Measurements from ENCODE around the gene UCP2.
A peak's percentile ranks its signal among the peaks of the same experiment; 100 is the strongest.

Gene UCP2

GRCh38 chr11:73982595-73982989, at the start of gene UCP2:
UCP2 (minus strand) TSS chr11:73982843; CDS start chr11:73978378, 4,465 bp downstream.
- peak within 1 kb of the TSS; percentile 97 for H3K4me3 Mint-ChIP-seq
- H3K4me1 Mint-ChIP-seq (ENCODE audit: low read depth), result peaks cover 55% of the 10 kb centered on the region
- DNase-seq (ENCODE audit: low spot score), result peak; percentile 85
- H3K27ac Mint-ChIP-seq, result peak within 1 kb of the TSS; percentile 98
- H3K27me3 Mint-ChIP-seq (ENCODE audit: low read depth), result no peaks in the 10 kb centered on the region
- H3K36me3 Mint-ChIP-seq (ENCODE audit: low read depth), result peaks cover 49% of the 10 kb centered on the region
- no peaks in the 10 kb centered on the region for H3K9me3 Mint-ChIP-seq

DNA sequence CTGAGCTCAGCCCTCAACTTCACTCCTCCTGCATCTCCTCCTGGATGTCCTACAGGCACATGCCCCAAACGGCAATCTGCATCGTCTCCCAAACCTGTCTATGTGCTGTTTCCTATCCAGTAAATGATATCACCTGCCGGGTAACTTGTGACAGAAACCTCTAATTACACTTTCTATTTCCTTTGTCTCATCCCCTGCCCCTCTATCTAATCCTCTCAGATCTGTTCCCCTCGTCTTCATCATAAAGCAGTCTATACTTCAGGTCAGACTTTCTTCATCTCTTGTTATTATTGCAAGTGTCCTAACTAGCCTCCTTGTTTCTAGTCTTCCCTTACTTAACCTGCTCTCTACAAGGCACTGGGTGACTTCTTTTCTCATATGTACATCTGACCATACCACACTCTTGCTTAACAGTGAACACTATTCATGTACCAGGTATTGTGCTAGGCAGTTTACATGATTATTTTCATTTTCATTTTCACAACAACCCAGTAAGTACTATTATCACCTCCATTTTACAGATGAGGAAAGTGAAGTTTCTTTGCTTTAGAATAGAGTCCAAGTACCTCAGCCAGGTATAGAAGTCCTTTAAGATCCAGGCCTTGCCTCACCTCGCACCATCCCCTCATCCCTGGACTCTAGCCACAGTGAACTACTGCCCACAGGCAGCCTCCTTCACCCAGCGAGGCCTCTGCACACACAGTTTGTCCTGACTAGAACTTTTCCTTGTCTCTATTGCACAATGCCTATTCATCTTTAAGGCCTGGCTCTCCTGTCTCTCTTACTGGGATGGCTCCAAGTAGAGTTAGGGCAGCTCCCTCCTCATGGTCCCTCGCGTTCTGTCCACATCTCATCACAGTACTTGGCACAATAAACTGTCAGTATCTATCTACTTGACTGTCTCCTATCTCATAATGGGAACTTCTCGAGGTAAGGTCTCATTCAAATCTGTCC, 48.4 kb upstream of the UCP2 start:
- Mint-ChIP-seq H3K27ac (peak overlapping the region; percentile 84), H3K4me3 (peak overlapping the region; percentile 58), H3K36me3 (ENCODE audit: low read depth) (peaks cover 42% of the 10 kb centered on the region), H3K27me3 (ENCODE audit: low read depth) (no peaks in the 10 kb centered on the region), H3K4me1 (ENCODE audit: low read depth) (peaks cover 24% of the 10 kb centered on the region), H3K9me3 (no peaks in the 10 kb centered on the region)
- no peak for DNase-seq (ENCODE audit: low spot score)

GRCh38 chr11:74025467-74026166, 43.0 kb upstream of the UCP2 start:
- Mint-ChIP-seq H3K27me3 (ENCODE audit: low read depth) (no peaks in the 10 kb centered on the region), H3K27ac (peak overlapping the region; percentile 52), H3K36me3 (ENCODE audit: low read depth) (peaks cover 34% of the 10 kb centered on the region), H3K9me3 (no peaks in the 10 kb centered on the region), H3K4me1 (ENCODE audit: low read depth) (peaks cover 30% of the 10 kb centered on the region), H3K4me3 (no peak overlapping the region)
- DNase-seq (ENCODE audit: low spot score), result no peak

DNA sequence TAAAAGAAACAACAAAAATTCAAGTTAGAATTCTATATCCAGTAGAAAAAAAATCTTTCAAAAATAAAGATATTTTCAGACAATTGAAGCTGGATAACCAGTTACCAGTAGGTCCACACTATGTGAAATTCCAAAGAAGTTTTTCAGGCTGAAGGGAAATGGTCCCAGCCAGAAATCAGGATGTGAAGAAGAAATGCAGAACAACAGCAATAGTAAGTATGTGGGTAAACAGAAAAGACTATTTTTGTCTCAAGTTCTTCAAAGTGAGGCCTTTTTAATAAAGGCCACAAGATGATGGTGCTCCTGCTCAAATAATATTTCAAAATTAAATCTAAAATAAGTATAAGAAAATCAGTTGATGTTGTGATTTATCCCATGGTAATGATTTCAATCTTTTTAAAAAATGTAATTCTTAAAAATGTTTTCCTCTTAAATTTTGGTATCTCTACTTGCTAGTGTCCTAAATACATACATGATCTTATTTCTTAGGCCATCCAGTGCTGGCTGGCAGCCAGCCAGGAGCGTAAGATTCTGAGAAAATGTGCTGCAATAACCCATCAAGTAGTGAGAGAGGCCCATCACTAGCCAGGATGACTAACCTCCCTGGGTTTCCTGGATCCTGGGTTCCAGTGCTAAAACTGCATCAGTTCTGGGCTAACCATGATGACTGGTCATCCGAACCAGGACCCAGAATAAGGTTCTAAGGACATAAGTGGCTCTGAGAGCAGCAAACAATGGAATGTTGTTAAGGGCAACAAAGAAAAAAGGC, 41.8 kb upstream of the UCP2 start:
- DNase-seq (ENCODE audit: low spot score), result peak; percentile 46
- Mint-ChIP-seq H3K4me3 (no peak overlapping the region), H3K27me3 (ENCODE audit: low read depth) (no peaks in the 10 kb centered on the region), H3K27ac (no peak overlapping the region), H3K4me1 (ENCODE audit: low read depth) (peaks cover 25% of the 10 kb centered on the region), H3K9me3 (no peaks in the 10 kb centered on the region), H3K36me3 (ENCODE audit: low read depth) (peaks cover 32% of the 10 kb centered on the region)

DNA sequence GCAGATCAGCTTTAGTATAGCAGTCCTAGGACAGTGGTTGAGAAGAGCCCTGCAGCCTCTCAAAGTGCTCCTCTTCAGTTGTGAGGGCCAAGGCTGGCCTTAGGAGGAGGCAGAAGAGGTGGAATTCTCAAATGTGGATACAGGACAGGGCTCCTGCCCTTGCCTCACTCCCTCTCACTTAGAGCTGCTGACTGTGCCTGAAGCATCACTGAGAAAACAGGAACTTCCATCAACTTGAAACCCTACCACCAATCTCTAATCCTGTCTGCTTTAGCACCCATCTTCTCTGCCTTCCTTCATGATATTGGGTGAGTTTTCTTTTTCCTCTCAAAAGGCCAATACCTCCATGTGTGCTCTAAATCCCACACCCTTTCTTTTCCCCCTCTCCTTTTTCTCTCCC, 40.6 kb upstream of the UCP2 start:
- DNase-seq (ENCODE audit: low spot score), result no peak
- H3K27me3 Mint-ChIP-seq (ENCODE audit: low read depth), result no peaks in the 10 kb centered on the region
- no peak overlapping the region for H3K4me3 Mint-ChIP-seq
- H3K4me1 Mint-ChIP-seq (ENCODE audit: low read depth), result peaks cover 30% of the 10 kb centered on the region
- no peaks in the 10 kb centered on the region for H3K9me3 Mint-ChIP-seq
- no peak overlapping the region for H3K27ac Mint-ChIP-seq
- peaks cover 23% of the 10 kb centered on the region for H3K36me3 Mint-ChIP-seq (ENCODE audit: low read depth)

DNA sequence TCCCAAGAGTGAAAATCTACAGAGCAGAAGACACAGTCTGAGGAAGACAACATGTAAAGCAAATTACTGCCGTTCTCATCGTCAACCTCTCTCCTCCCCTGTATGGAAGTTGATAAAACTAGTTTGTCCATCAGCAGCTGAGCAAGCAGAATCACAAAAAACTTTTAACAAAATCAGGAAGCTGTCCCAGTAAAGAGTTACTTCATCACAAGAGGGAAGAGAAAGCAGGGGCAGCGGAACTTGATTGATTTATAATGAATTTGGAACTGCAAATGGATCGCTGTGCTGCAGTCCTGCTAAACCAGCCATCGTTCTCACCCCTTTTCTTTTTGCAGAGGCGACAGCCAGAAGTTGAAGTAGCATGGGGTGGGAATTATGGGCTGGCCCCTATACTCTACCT, 39.9 kb upstream of the UCP2 start:
- Mint-ChIP-seq H3K27ac (no peak overlapping the region), H3K36me3 (ENCODE audit: low read depth) (peaks cover 20% of the 10 kb centered on the region), H3K9me3 (no peaks in the 10 kb centered on the region), H3K4me3 (no peak overlapping the region), H3K4me1 (ENCODE audit: low read depth) (peaks cover 27% of the 10 kb centered on the region), H3K27me3 (ENCODE audit: low read depth) (no peaks in the 10 kb centered on the region)
- DNase-seq (ENCODE audit: low spot score), result no peak

- peaks cover 30% of the 10 kb centered on the region for H3K4me1 Mint-ChIP-seq (ENCODE audit: low read depth)
- H3K4me3 Mint-ChIP-seq, result no peak overlapping the region
- no peak for DNase-seq (ENCODE audit: low spot score)
- no peaks in the 10 kb centered on the region for H3K27me3 Mint-ChIP-seq (ENCODE audit: low read depth)
- H3K27ac Mint-ChIP-seq, result no peak overlapping the region
- no peaks in the 10 kb centered on the region for H3K9me3 Mint-ChIP-seq
- H3K36me3 Mint-ChIP-seq (ENCODE audit: low read depth), result peaks cover 24% of the 10 kb centered on the region
Observed at GRCh38 chr11:74021998-74022397, 39.4 kb upstream of the UCP2 start.

- no peaks in the 10 kb centered on the region for H3K9me3 Mint-ChIP-seq
- peaks cover 28% of the 10 kb centered on the region for H3K36me3 Mint-ChIP-seq (ENCODE audit: low read depth)
- no peak overlapping the region for H3K4me3 Mint-ChIP-seq
- H3K4me1 Mint-ChIP-seq (ENCODE audit: low read depth), result peaks cover 35% of the 10 kb centered on the region
- DNase-seq (ENCODE audit: low spot score), result no peak
- H3K27ac Mint-ChIP-seq, result no peak overlapping the region
- no peaks in the 10 kb centered on the region for H3K27me3 Mint-ChIP-seq (ENCODE audit: low read depth)
Observed at GRCh38 chr11:74020539-74020938, 37.9 kb upstream of the UCP2 start.

GRCh38 chr11:74019860-74020259, 37.2 kb upstream of the UCP2 start:
- Mint-ChIP-seq H3K27me3 (ENCODE audit: low read depth) (no peaks in the 10 kb centered on the region), H3K4me3 (peak overlapping the region; percentile 4), H3K36me3 (ENCODE audit: low read depth) (peaks cover 31% of the 10 kb centered on the region), H3K4me1 (ENCODE audit: low read depth) (peaks cover 39% of the 10 kb centered on the region), H3K9me3 (no peaks in the 10 kb centered on the region), H3K27ac (no peak overlapping the region)
- peak; percentile 90 for DNase-seq (ENCODE audit: low spot score)

DNA sequence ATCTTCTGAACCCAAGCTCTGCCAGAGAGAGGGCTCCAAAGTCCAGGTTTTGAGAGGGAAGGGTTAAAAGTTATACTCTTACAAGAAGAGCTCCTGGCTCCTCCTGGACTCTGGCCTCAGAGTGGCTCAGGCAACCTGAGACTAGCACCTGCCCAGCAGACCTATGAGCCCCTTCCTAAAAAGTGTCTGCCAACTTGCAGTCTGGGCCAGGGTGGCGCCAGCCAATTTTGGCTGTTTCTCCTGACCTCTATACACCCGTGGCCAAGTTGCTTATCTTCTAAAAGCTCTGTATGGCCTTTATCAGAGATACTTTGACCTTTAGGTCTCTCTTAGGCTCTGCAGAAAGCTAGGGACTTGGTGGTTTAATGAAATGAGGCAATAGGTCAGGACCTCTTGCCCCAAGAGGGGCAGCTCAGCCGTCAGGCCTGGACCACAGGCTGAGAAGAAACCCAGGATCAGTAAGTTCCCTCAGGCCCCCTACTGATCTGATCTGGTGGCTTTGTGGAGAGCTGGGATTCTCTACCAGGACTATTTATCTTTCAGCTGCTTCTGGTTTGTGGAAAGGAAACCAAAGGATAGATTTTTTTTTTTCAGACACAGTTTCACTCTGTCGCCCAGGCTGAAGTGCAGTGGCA, 36.6 kb upstream of the UCP2 start:
- no peak for DNase-seq (ENCODE audit: low spot score)
- Mint-ChIP-seq H3K4me1 (ENCODE audit: low read depth) (peaks cover 42% of the 10 kb centered on the region), H3K27ac (no peak overlapping the region), H3K9me3 (no peaks in the 10 kb centered on the region), H3K4me3 (peak overlapping the region; percentile 4), H3K27me3 (ENCODE audit: low read depth) (no peaks in the 10 kb centered on the region), H3K36me3 (ENCODE audit: low read depth) (peaks cover 31% of the 10 kb centered on the region)

GRCh38 chr11:74018331-74019005, 35.8 kb upstream of the UCP2 start:
- DNase-seq (ENCODE audit: low spot score), result no peak
- Mint-ChIP-seq H3K4me3 (no peak overlapping the region), H3K4me1 (ENCODE audit: low read depth) (peaks cover 41% of the 10 kb centered on the region), H3K36me3 (ENCODE audit: low read depth) (peaks cover 31% of the 10 kb centered on the region), H3K27me3 (ENCODE audit: low read depth) (no peaks in the 10 kb centered on the region), H3K27ac (peak overlapping the region; percentile 24), H3K9me3 (no peaks in the 10 kb centered on the region)

GRCh38 chr11:74017631-74018030, 35.0 kb upstream of the UCP2 start:
- H3K4me1 Mint-ChIP-seq (ENCODE audit: low read depth), result peaks cover 38% of the 10 kb centered on the region
- no peaks in the 10 kb centered on the region for H3K9me3 Mint-ChIP-seq
- no peak for DNase-seq (ENCODE audit: low spot score)
- H3K27ac Mint-ChIP-seq, result no peak overlapping the region
- peaks cover 27% of the 10 kb centered on the region for H3K36me3 Mint-ChIP-seq (ENCODE audit: low read depth)
- no peak overlapping the region for H3K4me3 Mint-ChIP-seq
- no peaks in the 10 kb centered on the region for H3K27me3 Mint-ChIP-seq (ENCODE audit: low read depth)
